H1 (cell line): ENCODE data around the gene INVS. TPM values are rescaled to one million over a fixed set of nuclear protein-coding genes. Genes with fewer than 3 reads are reported as not detected.

Experiments
- CTCF ChIA-PET: fragments of 300-600 bp; sonication (Branson Sonifier 250); formaldehyde crosslinking; loops from one replicate; lab custom pipeline; 2021; ENCODE audit not compliant: partially characterized antibody; lab: Charles Lee
- POLR2A ChIA-PET: fragments of 300-600 bp; sonication (Branson Sonifier 250); formaldehyde crosslinking; loops from one replicate; lab custom pipeline; 2021; ENCODE audit warnings: inconsistent platforms; ENCODE audit not compliant: partially characterized antibody; lab: Charles Lee
- DNase-seq, 2 experiments: peaks; one replicate each; pipeline versions ENCODE4 v3.0.0 to v3.0.0-alpha.2; 2010 to 2022; ENCODE audit warnings: low spot score in 2 of 2, low read depth in 1 of 2, mixed read lengths in 1 of 2
- FAIRE-seq: peaks from 2 replicates; lab custom pipeline; 2011; peaks lifted over from hg19 to GRCh38; lab: Jason Lieb, UNC
- H2AFZ ChIP-seq: 2 replicates; pipeline ENCODE4 v1.8.1; 2012; ENCODE audit warnings: low read length, inconsistent platforms
- H2AK5ac ChIP-seq: 2 replicates; pipeline ENCODE4 v1.6.1; 2013; ENCODE audit warnings: low read depth, low read length
- H2BK120ac ChIP-seq: replicated peaks from 2 replicates; pipeline ENCODE3; 2013; ENCODE audit warnings: low read depth, low read length, inconsistent platforms
- H2BK12ac ChIP-seq: 2 replicates; pipeline ENCODE4 v1.6.1; 2013; ENCODE audit warnings: low read depth, low read length
- H2BK15ac ChIP-seq: 2 replicates; pipeline ENCODE4 v1.6.1; 2013; ENCODE audit warnings: low read length
- H2BK20ac ChIP-seq: 2 replicates; pipeline ENCODE4 v1.6.1; 2013; ENCODE audit warnings: low read length
- H2BK5ac ChIP-seq: 2 replicates; pipeline ENCODE4 v1.6.1; 2013; ENCODE audit warnings: low read depth, low read length
- H3K14ac ChIP-seq: 2 replicates; pipeline ENCODE4 v1.6.1; 2013; ENCODE audit warnings: inconsistent platforms; ENCODE audit not compliant: insufficient read length
- H3K18ac ChIP-seq: 2 replicates; pipeline ENCODE4 v1.6.1; 2013; ENCODE audit warnings: low read length; ENCODE audit errors: extremely low read depth
- H3K23ac ChIP-seq: 2 replicates; pipeline ENCODE4 v1.6.1; 2013; ENCODE audit warnings: inconsistent platforms; ENCODE audit not compliant: insufficient read length
- H3K23me2 ChIP-seq: 2 replicates; pipeline ENCODE4 v1.6.1; 2013; ENCODE audit warnings: low read depth, low read length
- H3K27ac ChIP-seq: 2 replicates; pipeline ENCODE4 v1.6.1; 2011; ENCODE audit warnings: low read depth, low read length, inconsistent platforms
- H3K27me3 ChIP-seq, 4 experiments: replicated peaks in 1 of 4; 1 replicate in 1 of 4; 2 replicates in 3 of 4; pipeline versions ENCODE4 v1.6.1 to v1.8.1; 2011 to 2013; ENCODE audit warnings: low read length in 3 of 4, mild to moderate bottlenecking in 3 of 4, inconsistent platforms in 2 of 4, mixed read lengths in 2 of 4, moderate library complexity in 1 of 4; ENCODE audit not compliant: control insufficient read depth in 3 of 4, insufficient read depth in 3 of 4; ENCODE audit errors: extremely low read depth in 1 of 4
- H3K36me3 ChIP-seq, 4 experiments: 2 replicates each; pipeline versions ENCODE4 v1.6.1 to v1.8.1; 2011 to 2013; ENCODE audit warnings: mild to moderate bottlenecking in 4 of 4, low read length in 3 of 4, moderate library complexity in 2 of 4, control low read depth in 1 of 4, inconsistent platforms in 1 of 4; ENCODE audit not compliant: insufficient read depth in 4 of 4, control insufficient read depth in 2 of 4
- H3K4ac ChIP-seq: replicated peaks from 2 replicates; pipeline ENCODE3; 2013; ENCODE audit warnings: low read length, low read depth, mixed read lengths, inconsistent platforms; ENCODE audit not compliant: insufficient read length
- H3K4me1 ChIP-seq, 4 experiments: replicated peaks in 1 of 4; 1 replicate in 1 of 4; 2 replicates in 3 of 4; pipeline versions ENCODE4 v1.6.1 to v1.8.1; 2011 to 2013; ENCODE audit warnings: low read length in 3 of 4, inconsistent platforms in 2 of 4, mixed read lengths in 1 of 4; ENCODE audit not compliant: insufficient read depth in 4 of 4, control insufficient read depth in 3 of 4
- H3K4me2 ChIP-seq, 2 experiments: 2 replicates each; pipeline versions ENCODE4 v1.6.1 to v1.8.1; 2011 to 2013; ENCODE audit warnings: low read depth in 2 of 2, low read length in 2 of 2, control low read depth in 1 of 2, inconsistent platforms in 1 of 2, mild to moderate bottlenecking in 1 of 2; ENCODE audit not compliant: insufficient read depth in 1 of 2
- H3K4me3 ChIP-seq, 4 experiments: fragments of 200-600, 300-600 bp in 1 of 4; sonication (generic), shearing (Covaris generic), sonication (Bioruptor Twin) in 1 of 4; 2 replicates each; pipeline versions ENCODE4 v1.5.1 to v1.8.1; 2011 to 2016; ENCODE audit warnings: low read length in 4 of 4, low read depth in 3 of 4, control low read depth in 2 of 4, inconsistent platforms in 2 of 4, mild to moderate bottlenecking in 2 of 4, mixed read lengths in 1 of 4, moderate library complexity in 1 of 4; ENCODE audit not compliant: insufficient read depth in 2 of 4; ENCODE audit errors: extremely low read depth in 1 of 4
- H3K56ac ChIP-seq: replicated peaks from 2 replicates; pipeline ENCODE3; 2013; ENCODE audit warnings: low read depth, mild to moderate bottlenecking, mixed read lengths, low read length, inconsistent platforms; ENCODE audit not compliant: insufficient read length
- H3K79me1 ChIP-seq: 2 replicates; pipeline ENCODE4 v1.6.1; 2013; ENCODE audit warnings: low read depth, low read length, control low read depth
- H3K79me2 ChIP-seq, 2 experiments: 2 replicates each; pipeline versions ENCODE4 v1.6.1 to v1.8.1; 2012 to 2013; ENCODE audit warnings: low read length in 2 of 2, mild to moderate bottlenecking in 2 of 2, inconsistent platforms in 1 of 2; ENCODE audit not compliant: insufficient read depth in 2 of 2, control insufficient read depth in 1 of 2
- H3K9ac ChIP-seq, 4 experiments: replicated peaks in 1 of 4; 1 replicate in 1 of 4; 2 replicates in 3 of 4; pipeline versions ENCODE4 v1.6.1 to v1.8.1; 2011 to 2013; ENCODE audit warnings: low read depth in 3 of 4, low read length in 3 of 4, control low read depth in 2 of 4, mild to moderate bottlenecking in 2 of 4, moderate library complexity in 2 of 4, inconsistent platforms in 1 of 4; ENCODE audit errors: extremely low read depth in 1 of 4
- H3K9me3 ChIP-seq, 2 experiments: 2 replicates each; pipeline versions ENCODE4 v1.6.1 to v1.8.1; 2012 to 2013; ENCODE audit warnings: mild to moderate bottlenecking in 2 of 2, moderate library complexity in 2 of 2, control low read depth in 1 of 2, inconsistent platforms in 1 of 2, low read depth in 1 of 2, low read length in 1 of 2, mixed read lengths in 1 of 2; ENCODE audit not compliant: insufficient read depth in 2 of 2
- H4K20me1 ChIP-seq, 2 experiments: replicated peaks in 1 of 2; 2 replicates each; pipeline versions ENCODE3 to v1.8.1; 2011 to 2013; ENCODE audit warnings: inconsistent platforms in 2 of 2, low read length in 2 of 2, mild to moderate bottlenecking in 1 of 2; ENCODE audit not compliant: insufficient read depth in 2 of 2, control insufficient read depth in 1 of 2
- H4K5ac ChIP-seq: 2 replicates; pipeline ENCODE4 v1.6.1; 2013; ENCODE audit warnings: low read length, low read depth, mixed read lengths, inconsistent platforms; ENCODE audit not compliant: insufficient read length
- H4K8ac ChIP-seq: 2 replicates; pipeline ENCODE4 v1.8.0; 2013; ENCODE audit warnings: mild to moderate bottlenecking, moderate library complexity, low read length, inconsistent platforms; ENCODE audit not compliant: insufficient read depth; ENCODE audit errors: extremely low read depth
- H4K91ac ChIP-seq: replicated peaks from 2 replicates; pipeline ENCODE3; 2013; ENCODE audit warnings: low read length, mixed read lengths, inconsistent platforms; ENCODE audit not compliant: insufficient read length
- BRCA1 ChIP-seq: IDR thresholded peaks from 2 replicates; pipeline ENCODE4 v1.6.1; 2012; ENCODE audit warnings: low read depth, low read length, improper control_type of control experiment
- EGR1 ChIP-seq: IDR thresholded peaks from 2 replicates; pipeline ENCODE4 v1.6.1; 2011; ENCODE audit warnings: low read depth, low read length, borderline replicate concordance
- NRF1 ChIP-seq: IDR thresholded peaks from 2 replicates; pipeline ENCODE4 v1.6.1; 2011; ENCODE audit warnings: mild to moderate bottlenecking, low read depth, low read length, improper control_type of control experiment
- POLR2AphosphoS5 ChIP-seq: IDR thresholded peaks from 2 replicates; pipeline ENCODE4 v1.6.1; 2011; ENCODE audit warnings: low read depth, low read length
- RNF2 ChIP-seq: fragments of 200-900, 300-1000 bp; sonication (generic); IDR thresholded peaks from 2 replicates; pipeline ENCODE4 v1.7.1; 2016; ENCODE audit warnings: borderline replicate concordance, low read depth, mild to moderate bottlenecking, antibody characterized with exemption, low read length; ENCODE audit not compliant: poor library complexity, severe bottlenecking; ENCODE audit errors: missing control alignments
- SIN3A ChIP-seq, 2 experiments: IDR thresholded peaks in 1 of 2; conservative IDR thresholded peaks in 1 of 2; 2 replicates each; pipeline ENCODE4 v1.6.1; 2011 to 2012; ENCODE audit warnings: low read length in 2 of 2, improper control_type of control experiment in 1 of 2, low read depth in 1 of 2, mild to moderate bottlenecking in 1 of 2
- WGBS, 2 experiments: shearing (Covaris generic) in 1 of 2; methylation state at CpG; one replicate each; pipeline versions ENCODE4 v1.1.6 to v1.1.7; 2013 to 2015; ENCODE audit warnings: low lambda C conversion rate in 2 of 2, mixed read lengths in 2 of 2, inconsistent platforms in 1 of 2, low coverage in 1 of 2, missing lambda C conversion rate in 1 of 2; ENCODE audit not compliant: insufficient replicate concordance in 2 of 2, insufficient coverage in 1 of 2, insufficient read length in 1 of 2; ENCODE audit errors: extremely low coverage in 1 of 2, missing lambda C conversion rate in 1 of 2; 5-methylcytosine and 5-hydroxymethylcytosine counted together
- polyA plus RNA-seq, 7 experiments: library from polyadenylated mRNA; depleted of rRNA in 3 of 7; stranded (reverse) in 5 of 7; unstranded in 2 of 7; fragments of >200 nt in 5 of 7; fragments of 200-250 nt in 2 of 7; gene quantifications; 1 replicate in 5 of 7; 2 replicates in 1 of 7; 4 replicates in 1 of 7; pipeline versions ENCODE4 v1.2.1 to v1.2.3, GENCODE V29; 2011 to 2013; ENCODE audit warnings: missing spikeins in 2 of 7, mixed read lengths in 2 of 7
- total RNA-seq: library from RNA; stranded (reverse); fragmentation: NEBNext Ultra II Directional; extraction: Animal tissue kit (Norgen Biotek cat#: 25700); gene quantifications from 2 replicates; pipeline ENCODE4 v1.2.1, GENCODE V29; 2021
- TF ChIP-seq, protein P1 (sequence below): IDR thresholded peaks from 2 replicates; pipeline ENCODE4 v1.6.1; 2012; ENCODE audit warnings: low read length, inconsistent platforms

The INVS gene
- total and polyA plus RNA-seq, 2 of the 8 experiments (the other 6 are each of a cell fraction or from before 2014, with no cell fraction given) = 4.1 to 6.9 TPM

- no peak overlapping the region for H3K23ac ChIP-seq
- H3K23me2 ChIP-seq = no peaks in the 10 kb centered on the region
- H4K8ac ChIP-seq = no peak overlapping the region
- H2BK120ac ChIP-seq = no peak overlapping the region
- H3K4me1 ChIP-seq = peaks cover 0 to 2% (median 0%) of the 10 kb centered on the region in 4 experiments; a peak in 1 of 7 replicates
- no peak overlapping the region for H2AK5ac ChIP-seq
- no peak overlapping the region for H3K18ac ChIP-seq
- H3K27me3 ChIP-seq = no peaks in the 10 kb centered on the region
- H4K5ac ChIP-seq = no peak overlapping the region
- no peak overlapping the region for H2BK12ac ChIP-seq
- no peak overlapping the region for H3K14ac ChIP-seq
- H3K79me1 ChIP-seq = no peaks in the 10 kb centered on the region
- no peak overlapping the region for H3K56ac ChIP-seq
- 82% methylated on average over 2 of the region's 2 CpGs; no CpG with 5 or more reads in 1 of the 2 experiments for WGBS, 2 experiments
- POLR2A ChIA-PET = no interaction called here
- FAIRE-seq = no peak
- no peak overlapping the region for H3K4me2 ChIP-seq
- H2BK15ac ChIP-seq = no peak overlapping the region
- CTCF ChIA-PET = no interaction called here
- no peak overlapping the region for H2AFZ ChIP-seq
- no peak overlapping the region for H2BK5ac ChIP-seq
- no peak overlapping the region for H4K91ac ChIP-seq
- no peaks in the 10 kb centered on the region for H4K20me1 ChIP-seq
- H3K27ac ChIP-seq = no peak overlapping the region
- no peak overlapping the region for H2BK20ac ChIP-seq
- H3K36me3 ChIP-seq = peaks cover 0 to 13% (median 7%) of the 10 kb centered on the region in 4 experiments; a peak in 5 of 8 replicates
- no peaks in the 10 kb centered on the region for H3K79me2 ChIP-seq
- no peak overlapping the region for H3K4me3 ChIP-seq
- no peaks in the 10 kb centered on the region for H3K9me3 ChIP-seq
- no peak for DNase-seq
- no peak overlapping the region for H3K9ac ChIP-seq
- no peak overlapping the region for H3K4ac ChIP-seq
- TF ChIP-seq RNF2 (no peak), POLR2AphosphoS5 (no peak), EGR1 (no peak), NRF1 (no peak), BRCA1 (no peak), SIN3A (conservative IDR thresholded peaks at IDR 0.05 in 1 of 2, IDR thresholded peaks at IDR 0.05 in 1 of 2; ENCODE audit: low read depth in 1 of 2, low read length in 2 of 2) (no peak)
- TF ChIP-seq, protein P1, sequence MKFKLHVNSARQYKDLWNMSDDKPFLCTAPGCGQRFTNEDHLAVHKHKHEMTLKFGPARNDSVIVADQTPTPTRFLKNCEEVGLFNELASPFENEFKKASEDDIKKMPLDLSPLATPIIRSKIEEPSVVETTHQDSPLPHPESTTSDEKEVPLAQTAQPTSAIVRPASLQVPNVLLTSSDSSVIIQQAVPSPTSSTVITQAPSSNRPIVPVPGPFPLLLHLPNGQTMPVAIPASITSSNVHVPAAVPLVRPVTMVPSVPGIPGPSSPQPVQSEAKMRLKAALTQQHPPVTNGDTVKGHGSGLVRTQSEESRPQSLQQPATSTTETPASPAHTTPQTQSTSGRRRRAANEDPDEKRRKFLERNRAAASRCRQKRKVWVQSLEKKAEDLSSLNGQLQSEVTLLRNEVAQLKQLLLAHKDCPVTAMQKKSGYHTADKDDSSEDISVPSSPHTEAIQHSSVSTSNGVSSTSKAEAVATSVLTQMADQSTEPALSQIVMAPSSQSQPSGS = no peak
Measured at GRCh38 chr9:100106616-100107015, 7.6 kb downstream of the INVS start.
